Stimulated activated CD4-positive, alpha-beta T cell treated with anti-CD3 and anti-CD28 coated beads, Interleukin-4, amount 100 ng/mL, for 1 hour (primary cell): ENCODE results near the gene ACSBG1.

Experiments
- DNase-seq: peaks from one replicate; pipeline ENCODE4 v3.0.0-alpha.2; 2020

Gene ACSBG1

DNA sequence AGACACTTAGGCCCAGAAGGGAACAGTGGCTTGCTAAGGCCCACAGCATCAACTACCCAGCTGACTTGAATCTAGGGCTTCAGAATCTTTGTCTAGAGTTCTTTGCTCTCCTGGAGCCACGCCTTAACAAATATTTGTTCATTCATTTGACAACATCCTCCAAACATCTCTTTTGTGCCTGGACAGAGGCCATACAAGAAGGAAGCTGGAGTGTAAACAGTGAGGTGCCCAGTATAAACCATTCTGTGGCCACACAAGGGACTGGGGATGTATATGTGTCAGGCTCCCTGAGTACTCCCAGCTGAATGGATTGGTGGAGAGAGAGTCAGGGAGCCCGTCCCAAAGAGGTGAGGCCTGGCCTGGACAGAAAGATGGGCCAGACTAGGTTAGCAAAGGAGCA lies 106.5 kb downstream of the ACSBG1 start:
- no peak for DNase-seq

DNA sequence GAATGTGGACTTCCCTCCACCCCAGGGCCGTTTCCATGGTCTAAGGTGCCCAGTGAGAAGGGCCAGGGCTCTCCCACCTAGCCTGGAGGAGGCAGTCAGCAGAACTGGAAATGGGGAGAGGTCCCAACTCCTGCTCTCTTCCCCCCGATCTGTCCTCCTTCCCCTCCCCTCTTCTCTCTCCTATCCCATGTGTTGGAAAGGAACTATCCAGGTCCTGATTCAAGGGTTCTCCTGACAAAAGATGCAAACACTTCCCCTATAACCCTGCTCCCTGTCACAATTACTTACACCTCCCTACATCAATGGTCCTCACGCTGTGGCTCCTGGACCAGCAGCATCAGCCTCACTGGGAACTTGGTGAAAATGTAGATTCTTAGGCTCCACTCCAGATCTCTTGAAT lies 109.1 kb downstream of the ACSBG1 start:
- no peak for DNase-seq

DNA sequence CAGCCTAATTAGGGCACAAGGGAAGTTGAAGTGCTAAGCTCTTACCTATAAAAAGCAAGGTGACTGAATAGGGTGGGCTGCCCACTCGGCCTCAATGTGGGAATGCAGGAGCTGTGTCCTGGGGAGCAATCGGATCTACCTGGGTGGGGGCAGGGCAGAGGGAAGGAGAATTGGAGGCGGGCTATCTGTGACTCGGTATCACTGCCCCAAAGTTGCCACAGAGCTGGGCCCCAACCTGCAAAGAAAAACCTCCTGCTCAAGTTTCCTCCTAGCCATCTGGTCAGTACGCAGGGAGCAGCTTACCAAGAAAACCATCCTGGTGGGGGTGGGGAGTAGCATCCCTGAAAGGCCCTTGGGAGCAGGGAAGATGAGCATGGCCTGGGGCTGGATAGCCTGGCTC lies 113.8 kb downstream of the ACSBG1 start:
- no peak for DNase-seq
